GM12873 (cell line): ENCODE data around the gene ZFP36L2.

Source experiments
- TF ChIP-seq, protein P1 (sequence below): IDR thresholded peaks from 2 replicates; pipeline ENCODE4 v1.5.1; 2012; ENCODE audit warnings: low read depth, mild to moderate bottlenecking, moderate library complexity, low read length, control low read depth; ENCODE audit not compliant: insufficient read depth; ENCODE audit errors: missing control alignments

ZFP36L2 gene

DNA sequence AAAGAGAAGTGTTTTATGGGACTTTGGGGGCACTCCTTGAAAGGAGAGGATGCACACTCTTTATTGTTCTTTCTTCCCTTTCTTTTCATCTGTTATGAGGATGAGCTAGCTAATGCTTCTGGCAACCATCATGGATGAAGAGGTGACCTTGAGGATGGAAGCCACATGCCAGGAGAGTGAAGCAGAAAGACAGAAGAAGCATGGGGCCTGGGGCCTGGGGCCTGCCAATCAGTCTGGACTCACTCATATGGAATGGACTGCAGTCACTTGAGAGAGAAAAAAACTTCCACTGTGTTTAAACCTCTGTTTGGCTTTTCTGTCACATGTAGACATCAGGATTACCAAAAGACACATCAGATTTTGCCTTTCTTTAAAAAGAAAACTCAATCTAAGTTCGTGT is 35.8 kb upstream of the ZFP36L2 start:
- TF ChIP-seq, protein P1, sequence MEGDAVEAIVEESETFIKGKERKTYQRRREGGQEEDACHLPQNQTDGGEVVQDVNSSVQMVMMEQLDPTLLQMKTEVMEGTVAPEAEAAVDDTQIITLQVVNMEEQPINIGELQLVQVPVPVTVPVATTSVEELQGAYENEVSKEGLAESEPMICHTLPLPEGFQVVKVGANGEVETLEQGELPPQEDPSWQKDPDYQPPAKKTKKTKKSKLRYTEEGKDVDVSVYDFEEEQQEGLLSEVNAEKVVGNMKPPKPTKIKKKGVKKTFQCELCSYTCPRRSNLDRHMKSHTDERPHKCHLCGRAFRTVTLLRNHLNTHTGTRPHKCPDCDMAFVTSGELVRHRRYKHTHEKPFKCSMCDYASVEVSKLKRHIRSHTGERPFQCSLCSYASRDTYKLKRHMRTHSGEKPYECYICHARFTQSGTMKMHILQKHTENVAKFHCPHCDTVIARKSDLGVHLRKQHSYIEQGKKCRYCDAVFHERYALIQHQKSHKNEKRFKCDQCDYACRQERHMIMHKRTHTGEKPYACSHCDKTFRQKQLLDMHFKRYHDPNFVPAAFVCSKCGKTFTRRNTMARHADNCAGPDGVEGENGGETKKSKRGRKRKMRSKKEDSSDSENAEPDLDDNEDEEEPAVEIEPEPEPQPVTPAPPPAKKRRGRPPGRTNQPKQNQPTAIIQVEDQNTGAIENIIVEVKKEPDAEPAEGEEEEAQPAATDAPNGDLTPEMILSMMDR, result no peak

DNA sequence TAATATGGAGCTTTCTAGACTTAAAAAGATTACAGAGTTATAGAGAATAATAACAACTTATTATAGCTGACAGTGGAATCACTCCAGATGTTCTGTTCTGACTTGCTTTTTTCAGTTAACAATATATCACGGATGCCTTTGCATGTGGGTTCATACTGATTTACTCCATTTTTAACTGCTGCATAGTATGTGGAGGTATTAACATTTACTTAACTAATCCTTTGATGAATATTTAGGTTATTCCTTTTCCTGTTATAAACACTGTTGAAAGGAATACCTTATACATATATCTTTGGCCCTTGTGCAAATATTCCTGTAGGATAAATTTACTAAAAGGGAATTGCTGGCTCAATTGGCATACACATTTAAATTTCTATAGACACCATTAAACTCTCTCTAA is 33.1 kb upstream of the ZFP36L2 start:
- TF ChIP-seq, protein P1, result no peak

DNA sequence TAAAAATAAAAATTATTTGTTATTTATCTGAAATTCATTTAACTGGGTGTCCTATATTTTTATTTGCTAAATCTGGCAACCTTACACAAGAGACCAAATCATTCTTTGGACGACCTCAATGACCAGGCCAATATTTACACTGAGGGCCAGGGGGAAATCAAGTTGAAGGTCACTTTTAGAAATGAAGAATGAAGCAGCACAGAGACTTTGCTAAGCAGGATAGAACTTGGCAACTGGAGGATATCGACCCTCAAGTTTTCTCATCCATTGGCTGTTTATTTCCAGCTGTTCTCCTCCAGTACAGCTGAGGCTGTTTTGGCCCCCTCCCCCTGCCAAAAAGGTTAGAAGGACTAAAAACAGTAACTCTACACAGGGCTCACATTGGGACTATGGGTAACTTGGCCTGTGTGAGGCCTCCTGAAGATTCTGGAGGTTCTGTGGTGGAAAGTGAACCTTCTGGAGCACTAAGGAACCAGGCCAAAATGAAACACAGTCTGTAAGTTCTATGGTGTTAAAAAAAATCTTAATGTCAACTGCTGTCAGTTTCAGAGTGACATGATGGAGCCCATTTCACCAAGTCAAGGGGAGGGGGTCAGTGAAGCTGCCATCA is 32.2 kb upstream of the ZFP36L2 start:
- TF ChIP-seq, protein P1, result no peak

DNA sequence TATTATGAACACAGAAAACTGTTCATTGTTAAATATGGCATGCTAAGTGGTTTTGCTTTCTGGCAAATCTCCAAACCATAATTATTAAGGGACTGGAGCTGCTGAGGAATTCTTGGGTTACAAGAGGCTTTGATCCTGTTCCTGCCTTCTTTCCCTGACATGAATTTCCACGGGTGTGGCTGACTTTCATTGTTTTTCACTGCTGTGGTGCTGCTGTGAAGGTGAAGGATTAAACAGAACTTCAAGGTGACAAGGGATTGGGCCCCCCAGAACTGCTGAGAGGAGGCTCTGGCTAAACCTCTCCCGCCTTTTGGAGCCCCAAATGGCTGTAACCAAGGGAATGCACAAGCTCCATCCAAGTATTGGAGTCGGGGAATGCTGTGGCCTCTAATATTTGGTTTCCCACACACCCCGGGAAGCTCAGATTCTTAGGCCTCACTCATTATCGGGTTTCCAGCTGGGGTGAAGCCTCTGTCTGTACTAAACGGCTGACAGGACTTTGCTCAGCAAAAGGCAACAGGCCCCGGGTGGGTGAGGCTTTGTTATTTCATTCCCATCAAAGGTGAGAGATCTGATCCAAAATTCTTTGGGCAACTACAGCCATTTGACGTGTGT is 29.0 kb upstream of the ZFP36L2 start:
- TF ChIP-seq, protein P1, result no peak

DNA sequence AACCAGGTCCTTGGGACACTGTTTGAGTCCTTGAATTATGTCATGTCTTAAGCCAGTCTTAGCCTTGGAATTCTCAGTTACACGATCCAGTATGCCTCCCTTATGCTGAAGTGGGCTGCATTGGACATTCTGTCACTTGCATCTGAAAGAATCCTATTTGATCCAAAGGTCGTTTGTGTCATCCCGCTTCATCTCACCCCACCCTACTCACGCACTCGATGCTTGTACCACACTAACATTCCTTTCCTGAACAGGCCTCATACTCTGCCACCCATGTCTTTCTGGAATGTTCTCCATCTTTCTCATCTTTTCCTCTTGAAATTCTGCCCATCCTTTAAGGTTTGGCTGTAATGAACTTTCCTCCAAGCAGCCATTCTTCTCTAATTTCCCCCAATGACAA is 27.9 kb upstream of the ZFP36L2 start:
- TF ChIP-seq, protein P1, result no peak

DNA sequence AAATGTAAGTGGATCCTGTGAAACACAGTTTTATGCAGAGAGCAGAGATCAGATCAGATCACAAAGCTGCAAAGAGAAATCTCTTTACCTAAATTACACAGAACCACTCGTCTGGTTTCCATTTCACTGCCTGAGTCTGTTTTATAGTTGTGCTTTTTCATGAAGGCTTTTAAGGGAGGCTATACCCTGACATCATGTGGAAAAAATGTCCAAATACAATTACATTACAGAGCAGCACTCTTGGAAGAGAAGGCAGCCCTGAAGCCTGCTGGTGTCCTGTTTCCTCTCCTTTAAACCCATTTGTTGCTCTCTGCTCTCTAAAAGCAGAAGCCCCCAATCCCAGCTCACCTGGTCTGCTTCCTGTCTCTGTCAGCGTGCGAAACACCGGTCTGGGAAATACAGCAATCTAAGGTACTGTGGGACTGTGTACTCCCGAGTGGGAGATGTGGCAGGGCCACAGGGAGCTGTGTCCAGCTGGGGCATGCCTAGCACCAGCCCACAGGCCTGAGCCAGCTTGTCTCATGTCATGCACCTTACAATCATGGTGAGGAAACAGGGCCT is 24.8 kb upstream of the ZFP36L2 start:
- TF ChIP-seq, protein P1, result no peak

DNA sequence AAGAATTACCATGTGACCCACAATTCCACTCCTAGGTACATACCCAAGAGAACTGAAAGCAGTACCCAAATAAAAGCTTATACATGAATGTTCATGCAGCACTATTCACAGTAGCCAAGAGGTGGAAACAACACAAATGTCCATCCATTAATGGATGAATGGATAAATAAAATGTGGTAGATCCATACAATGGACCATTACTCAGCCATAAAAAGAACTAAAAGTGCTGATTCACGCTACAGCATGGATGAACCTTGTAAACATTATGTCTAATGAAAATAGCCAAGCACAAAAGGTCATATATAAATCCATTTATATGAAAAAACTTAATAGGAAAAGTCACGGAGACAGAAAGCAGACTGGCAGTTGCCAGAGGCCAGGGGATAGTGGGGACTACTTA is 23.6 kb upstream of the ZFP36L2 start:
- TF ChIP-seq, protein P1, result no peak
